ENCODE results near the gene TMPRSS15. TPM values are rescaled to one million over a fixed set of nuclear protein-coding genes. Genes with fewer than 3 reads are reported as not detected.

TMPRSS15 gene
- total RNA-seq, 1 donor from 2014 or later = not detected

GRCh38 chr21:18252680-18253079 is 150.9 kb downstream of the TMPRSS15 start:
- H3K27ac Mint-ChIP-seq = no peak overlapping the region

GRCh38 chr21:18252256-18252655 is 151.3 kb downstream of the TMPRSS15 start:
- H3K9me3 Mint-ChIP-seq = no peaks in the 10 kb centered on the region
- intact Hi-C loops (cut with micrococcal nuclease) = no loop called here
- no peaks in the 10 kb centered on the region for H3K27me3 Mint-ChIP-seq (ENCODE audit: low read depth)

More at GRCh38 chr21:18252680-18253079, 150.9 kb downstream of the TMPRSS15 start:
- Mint-ChIP-seq H3K36me3 (ENCODE audit: low read depth) (no peaks in the 10 kb centered on the region), H3K27me3 (ENCODE audit: low read depth) (no peaks in the 10 kb centered on the region), H3K9me3 (no peaks in the 10 kb centered on the region), H3K4me3 (ENCODE audit: low read depth) (no peak overlapping the region), H3K4me1 (ENCODE audit: low read depth) (no peaks in the 10 kb centered on the region)
- intact Hi-C loops (cut with micrococcal nuclease) = no loop called here
- no peak for DNase-seq (ENCODE audit: low spot score)

DNA sequence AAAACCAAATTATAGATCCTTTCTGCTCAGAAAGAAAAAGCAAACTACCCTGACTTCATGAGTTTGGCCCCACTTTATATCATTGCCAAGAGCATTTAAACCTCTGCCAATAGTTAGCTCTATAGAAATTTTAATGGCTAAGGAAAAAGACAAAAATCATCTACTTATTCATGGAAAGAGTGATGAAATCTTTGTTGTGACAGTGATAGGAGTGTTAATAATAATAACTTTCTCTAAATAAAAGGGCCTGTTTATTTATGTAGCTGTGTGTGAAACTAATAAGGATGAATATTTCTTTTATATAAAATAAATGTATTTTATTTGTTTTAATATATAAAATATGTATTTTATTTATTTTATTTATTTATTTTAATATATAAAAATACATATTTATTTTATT is 152.5 kb downstream of the TMPRSS15 start:
- H3K4me1 Mint-ChIP-seq (ENCODE audit: low read depth) = no peaks in the 10 kb centered on the region
- intact Hi-C loops (cut with micrococcal nuclease) = no loop called here

More at GRCh38 chr21:18252256-18252655, 151.3 kb downstream of the TMPRSS15 start:
- H3K27ac Mint-ChIP-seq = no peak overlapping the region
- H3K4me3 Mint-ChIP-seq (ENCODE audit: low read depth) = no peak overlapping the region
- no peak for DNase-seq (ENCODE audit: low spot score)
- H3K36me3 Mint-ChIP-seq (ENCODE audit: low read depth) = no peaks in the 10 kb centered on the region
- no peaks in the 10 kb centered on the region for H3K4me1 Mint-ChIP-seq (ENCODE audit: low read depth)

DNA sequence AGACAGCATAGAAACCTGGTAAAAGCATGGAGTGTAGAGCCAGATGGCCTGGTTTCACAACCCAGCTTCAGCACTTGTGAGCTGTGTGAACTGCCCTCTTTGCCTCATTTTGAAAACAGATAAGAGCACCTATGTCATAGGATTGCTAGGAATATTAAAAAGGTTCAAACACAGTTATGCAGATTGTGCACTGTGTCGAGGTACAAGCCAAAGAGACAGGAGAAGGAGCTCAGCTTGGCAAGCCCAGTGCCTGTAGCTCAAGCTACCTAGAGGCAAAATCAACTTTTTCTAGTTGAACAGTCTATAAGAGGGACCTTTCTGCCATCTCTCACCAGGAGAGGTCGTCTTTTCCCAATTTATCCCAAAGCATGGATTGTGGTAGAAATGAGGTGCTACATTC is 153.9 kb downstream of the TMPRSS15 start:
- Mint-ChIP-seq H3K4me1 (ENCODE audit: low read depth) (no peaks in the 10 kb centered on the region), H3K9me3 (no peaks in the 10 kb centered on the region), H3K36me3 (ENCODE audit: low read depth) (no peaks in the 10 kb centered on the region), H3K4me3 (ENCODE audit: low read depth) (no peak overlapping the region), H3K27me3 (ENCODE audit: low read depth) (peaks cover 8% of the 10 kb centered on the region), H3K27ac (no peak overlapping the region)
- DNase-seq (ENCODE audit: low spot score) = no peak
- intact Hi-C loops (cut with micrococcal nuclease) = no loop called here

More for the DNA sequence above, 152.5 kb downstream of the TMPRSS15 start:
- H3K9me3 Mint-ChIP-seq = no peaks in the 10 kb centered on the region
- peaks cover 4% of the 10 kb centered on the region for H3K27me3 Mint-ChIP-seq (ENCODE audit: low read depth)
- H3K27ac Mint-ChIP-seq = no peak overlapping the region
- H3K36me3 Mint-ChIP-seq (ENCODE audit: low read depth) = no peaks in the 10 kb centered on the region
- no peak for DNase-seq (ENCODE audit: low spot score)
- H3K4me3 Mint-ChIP-seq (ENCODE audit: low read depth) = no peak overlapping the region

- H3K4me1 Mint-ChIP-seq (ENCODE audit: low read depth) = no peaks in the 10 kb centered on the region
- H3K27ac Mint-ChIP-seq = no peak overlapping the region
- DNase-seq (ENCODE audit: low spot score) = no peak
- intact Hi-C loops (cut with micrococcal nuclease) = no loop called here
- no peak overlapping the region for H3K4me3 Mint-ChIP-seq (ENCODE audit: low read depth)
- peaks cover 17% of the 10 kb centered on the region for H3K27me3 Mint-ChIP-seq (ENCODE audit: low read depth)
- no peaks in the 10 kb centered on the region for H3K36me3 Mint-ChIP-seq (ENCODE audit: low read depth)
- H3K9me3 Mint-ChIP-seq = no peaks in the 10 kb centered on the region
These were observed 155.4 kb downstream of the TMPRSS15 start for GRCh38 chr21:18248171-18248570.

DNA sequence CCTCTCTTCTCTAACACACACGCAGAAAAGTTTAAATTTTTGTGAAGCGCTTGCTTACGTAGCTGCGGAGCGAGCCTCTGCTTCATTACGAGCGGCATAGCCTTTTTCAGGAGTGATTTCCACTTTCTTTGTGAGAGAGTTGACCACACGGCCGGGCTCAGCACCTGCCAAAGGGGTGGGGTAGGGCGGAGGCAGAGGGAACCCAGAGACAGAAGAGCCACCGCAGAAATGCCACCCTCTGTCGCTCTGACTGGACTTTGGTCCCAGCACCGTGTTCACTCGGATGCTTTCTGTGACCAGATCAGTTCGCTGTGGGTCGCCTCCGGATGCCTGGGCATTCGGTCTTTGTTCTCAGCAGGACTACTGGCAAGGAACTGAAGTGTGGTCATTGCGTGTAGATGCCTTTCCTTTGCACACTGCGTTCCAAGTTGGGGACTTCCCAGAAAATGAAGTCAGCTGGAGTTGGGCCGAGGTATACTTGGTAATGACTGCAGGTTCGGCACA is 158.1 kb downstream of the TMPRSS15 start:
- no peaks in the 10 kb centered on the region for H3K9me3 Mint-ChIP-seq
- no peak for DNase-seq (ENCODE audit: low spot score)
- H3K4me3 Mint-ChIP-seq (ENCODE audit: low read depth) = no peak overlapping the region
- no peaks in the 10 kb centered on the region for H3K4me1 Mint-ChIP-seq (ENCODE audit: low read depth)
- peaks cover 17% of the 10 kb centered on the region for H3K27me3 Mint-ChIP-seq (ENCODE audit: low read depth)
- no peaks in the 10 kb centered on the region for H3K36me3 Mint-ChIP-seq (ENCODE audit: low read depth)
- no peak overlapping the region for H3K27ac Mint-ChIP-seq
- intact Hi-C loops (cut with micrococcal nuclease) = no loop called here

DNA sequence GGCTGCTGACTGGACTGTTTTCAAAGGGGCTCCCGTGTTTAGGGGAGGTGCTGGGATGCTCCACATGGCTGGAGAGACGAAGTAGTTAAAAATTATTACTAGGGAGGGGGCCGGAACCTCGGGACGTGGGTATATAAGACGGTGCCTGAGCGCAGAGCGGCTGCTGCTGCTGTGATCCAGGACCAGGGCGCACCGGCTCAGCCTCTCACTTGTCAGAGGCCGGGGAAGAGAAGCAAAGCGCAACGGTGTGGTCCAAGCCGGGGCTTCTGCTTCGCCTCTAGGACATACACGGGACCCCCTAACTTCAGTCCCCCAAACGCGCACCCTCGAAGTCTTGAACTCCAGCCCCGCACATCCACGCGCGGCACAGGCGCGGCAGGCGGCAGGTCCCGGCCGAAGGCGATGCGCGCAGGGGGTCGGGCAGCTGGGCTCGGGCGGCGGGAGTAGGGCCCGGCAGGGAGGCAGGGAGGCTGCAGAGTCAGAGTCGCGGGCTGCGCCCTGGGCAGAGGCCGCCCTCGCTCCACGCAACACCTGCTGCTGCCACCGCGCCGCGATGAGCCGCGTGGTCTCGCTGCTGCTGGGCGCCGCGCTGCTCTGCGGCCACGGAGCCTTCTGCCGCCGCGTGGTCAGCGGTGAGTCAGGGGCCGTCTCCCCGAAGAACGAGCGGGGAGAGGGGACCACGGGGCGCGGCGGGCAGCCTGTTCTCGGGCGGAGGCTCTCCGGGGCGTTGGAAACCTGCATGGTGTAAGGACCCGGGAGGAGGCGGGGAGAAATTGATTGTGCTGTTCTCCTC is 158.7 kb downstream of the TMPRSS15 start, which contains the start of gene CHODL:
Gene CHODL, plus strand, starts transcription at position 163 of the 793 bp plus-strand sequence. Its CDS starts 391 bp downstream, at position 554.
- H3K4me1 Mint-ChIP-seq (ENCODE audit: low read depth) = no peaks in the 10 kb centered on the region
- intact Hi-C loops (cut with micrococcal nuclease) = no loop called here
- peaks cover 17% of the 10 kb centered on the region for H3K27me3 Mint-ChIP-seq (ENCODE audit: low read depth)
- no peak within 1 kb of the TSS for H3K27ac Mint-ChIP-seq
- no peaks in the 10 kb centered on the region for H3K9me3 Mint-ChIP-seq
- H3K36me3 Mint-ChIP-seq (ENCODE audit: low read depth) = no peaks in the 10 kb centered on the region
- no peak within 1 kb of the TSS for H3K4me3 Mint-ChIP-seq (ENCODE audit: low read depth)
- no peak for DNase-seq (ENCODE audit: low spot score)

- H3K4me1 Mint-ChIP-seq (ENCODE audit: low read depth) = no peaks in the 10 kb centered on the region
- H3K36me3 Mint-ChIP-seq (ENCODE audit: low read depth) = no peaks in the 10 kb centered on the region
- peaks cover 8% of the 10 kb centered on the region for H3K9me3 Mint-ChIP-seq
- intact Hi-C loops (cut with micrococcal nuclease) = no loop called here
- no peak for DNase-seq (ENCODE audit: low spot score)
- H3K4me3 Mint-ChIP-seq (ENCODE audit: low read depth) = no peak overlapping the region
- no peak overlapping the region for H3K27ac Mint-ChIP-seq
- H3K27me3 Mint-ChIP-seq (ENCODE audit: low read depth) = no peaks in the 10 kb centered on the region
These were observed 168.0 kb downstream of the TMPRSS15 start for GRCh38 chr21:18235545-18235944.

DNA sequence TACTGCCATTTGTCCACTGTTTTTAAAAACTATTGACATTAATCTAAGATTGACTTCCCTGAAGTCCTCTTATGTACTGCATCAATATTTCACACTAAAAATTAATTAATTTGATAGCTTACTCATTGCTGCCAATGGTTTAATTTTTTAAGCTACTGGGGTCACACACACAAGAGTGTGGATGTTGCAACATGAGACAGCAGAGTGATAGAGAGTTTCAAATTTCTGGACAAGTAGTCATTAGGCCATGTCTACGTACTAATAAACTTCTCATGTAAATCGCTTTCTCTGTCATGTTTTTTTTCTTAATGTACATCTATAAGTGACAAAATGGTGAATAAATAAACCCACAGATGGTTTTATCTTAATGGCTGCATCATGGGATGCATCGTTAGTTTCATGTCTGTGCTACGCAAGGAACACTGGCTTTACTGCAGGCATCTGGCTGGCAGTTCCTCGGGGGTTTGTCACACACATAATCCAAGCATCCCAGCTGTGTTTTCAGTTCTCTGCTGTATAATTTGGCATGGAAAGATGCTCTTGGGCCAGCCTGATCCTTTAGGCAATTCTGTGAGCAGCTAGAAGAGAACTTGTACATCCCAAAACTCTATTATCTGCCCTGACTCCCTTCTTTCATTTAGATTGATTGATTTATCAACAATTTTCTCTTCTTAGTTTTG is 175.4 kb downstream of the TMPRSS15 start:
- H3K4me1 Mint-ChIP-seq (ENCODE audit: low read depth) = no peaks in the 10 kb centered on the region
- intact Hi-C loops (cut with micrococcal nuclease) = no loop called here

DNA sequence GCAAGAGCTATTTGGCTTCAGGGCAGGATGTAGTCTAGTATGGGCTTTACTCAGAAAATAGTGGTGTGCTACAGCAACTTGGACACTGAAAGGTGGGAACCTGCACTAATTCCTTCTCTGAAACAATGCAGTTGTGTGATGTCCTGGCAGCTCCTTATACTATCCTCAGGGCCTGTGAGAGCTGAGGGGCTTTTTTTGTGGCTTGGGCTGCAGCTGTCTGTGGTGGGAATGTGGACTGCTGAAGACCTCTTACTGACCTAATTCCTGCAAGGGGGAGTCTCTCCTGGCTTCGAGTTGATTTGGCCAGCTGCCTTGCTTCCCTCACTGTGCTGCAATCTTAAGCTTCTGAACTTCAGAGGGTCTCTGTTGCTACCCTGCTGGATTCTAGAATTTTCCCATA is 181.2 kb downstream of the TMPRSS15 start:
- no peaks in the 10 kb centered on the region for H3K27me3 Mint-ChIP-seq (ENCODE audit: low read depth)

More for the DNA sequence above, 175.4 kb downstream of the TMPRSS15 start:
- no peak for DNase-seq (ENCODE audit: low spot score)
- Mint-ChIP-seq H3K27ac (no peak overlapping the region), H3K27me3 (ENCODE audit: low read depth) (no peaks in the 10 kb centered on the region), H3K9me3 (no peaks in the 10 kb centered on the region), H3K4me3 (ENCODE audit: low read depth) (no peak overlapping the region), H3K36me3 (ENCODE audit: low read depth) (no peaks in the 10 kb centered on the region)

DNA sequence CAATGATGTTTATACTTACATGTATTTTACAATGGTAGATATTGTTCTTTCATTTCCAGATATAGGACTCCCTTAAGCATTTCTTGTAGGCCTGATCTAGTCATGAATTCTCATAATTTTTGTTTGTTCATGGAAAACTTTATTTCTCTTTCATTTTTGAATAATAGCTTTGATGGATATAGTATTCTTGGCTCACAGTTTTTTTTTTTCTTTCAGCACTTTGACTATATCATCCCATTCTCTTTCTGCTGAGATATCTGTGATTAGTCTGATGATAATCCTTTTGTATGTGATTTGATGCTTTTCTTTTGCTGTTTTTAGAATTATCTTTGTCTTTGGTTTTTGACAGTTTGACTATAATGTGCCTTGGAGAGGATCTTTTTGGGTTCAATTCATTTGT is 183.1 kb downstream of the TMPRSS15 start:
- H3K4me3 Mint-ChIP-seq (ENCODE audit: low read depth) = no peak overlapping the region
- DNase-seq (ENCODE audit: low spot score) = no peak
- intact Hi-C loops (cut with micrococcal nuclease) = no loop called here
- H3K4me1 Mint-ChIP-seq (ENCODE audit: low read depth) = no peaks in the 10 kb centered on the region
- no peaks in the 10 kb centered on the region for H3K36me3 Mint-ChIP-seq (ENCODE audit: low read depth)
- H3K9me3 Mint-ChIP-seq = peaks cover 44% of the 10 kb centered on the region
- H3K27ac Mint-ChIP-seq = no peak overlapping the region
- H3K27me3 Mint-ChIP-seq (ENCODE audit: low read depth) = no peaks in the 10 kb centered on the region

More for the DNA sequence above, 181.2 kb downstream of the TMPRSS15 start:
- H3K36me3 Mint-ChIP-seq (ENCODE audit: low read depth) = no peaks in the 10 kb centered on the region
- intact Hi-C loops (cut with micrococcal nuclease) = no loop called here
- DNase-seq (ENCODE audit: low spot score) = no peak
- H3K27ac Mint-ChIP-seq = no peak overlapping the region
- H3K9me3 Mint-ChIP-seq = peaks cover 35% of the 10 kb centered on the region
- no peak overlapping the region for H3K4me3 Mint-ChIP-seq (ENCODE audit: low read depth)
- no peaks in the 10 kb centered on the region for H3K4me1 Mint-ChIP-seq (ENCODE audit: low read depth)
